Muscle layer of duodenum (tissue), 2 donors: ENCODE results near the gene C13orf42.
"Not testable (repeated sequence)": the region's sequence is repeated elsewhere in the genome, so short reads cannot be mapped to it uniquely, and the experiment has no call there.

Experiments
- H3K27ac ChIP-seq: one replicate; pipeline ENCODE4 v1.7.0; 2013; ENCODE audit warnings: mild to moderate bottlenecking, low read length
- H3K27me3 ChIP-seq: one replicate; pipeline ENCODE4 v1.7.0; 2013; ENCODE audit warnings: low read depth, mild to moderate bottlenecking, control low read depth, low read length
- H3K36me3 ChIP-seq, 2 donors: one replicate each; pipeline ENCODE4 v1.7.0; 2013; ENCODE audit warnings: low read length in 2 of 2, control low read depth in 1 of 2, mild to moderate bottlenecking in 1 of 2; ENCODE audit not compliant: insufficient read depth in 2 of 2, control insufficient read depth in 1 of 2
- H3K4me1 ChIP-seq, 2 donors: one replicate each; pipeline ENCODE4 v1.7.0; 2013; ENCODE audit warnings: low read length in 2 of 2, mild to moderate bottlenecking in 2 of 2, control low read depth in 1 of 2, moderate library complexity in 1 of 2; ENCODE audit not compliant: insufficient read depth in 2 of 2, control insufficient read depth in 1 of 2
- H3K4me3 ChIP-seq, 2 donors: one replicate each; pipeline ENCODE4 v1.7.0; 2013; ENCODE audit warnings: low read length in 2 of 2, low read depth in 1 of 2, mild to moderate bottlenecking in 1 of 2
- H3K9me3 ChIP-seq, 2 donors: one replicate each; pipeline ENCODE4 v1.7.0; 2013; ENCODE audit warnings: low read length in 2 of 2, control low read depth in 1 of 2, mild to moderate bottlenecking in 1 of 2; ENCODE audit not compliant: control insufficient read depth in 1 of 2
- donor health status: healthy.

The C13orf42 gene

GRCh38 chr13:51091839-51092238, 19.2 kb downstream of the C13orf42 start:
- no peaks in the 10 kb centered on the region for H3K4me1 ChIP-seq
- H3K36me3 ChIP-seq: no peaks in the 10 kb centered on the region
- H3K4me3 ChIP-seq: no peak overlapping the region
- no peaks in the 10 kb centered on the region for H3K9me3 ChIP-seq
- H3K27ac ChIP-seq: no peak overlapping the region
- no peaks in the 10 kb centered on the region for H3K27me3 ChIP-seq

- Histone ChIP-seq H3K36me3 (no peaks in the 10 kb centered on the region), H3K27me3 (no peaks in the 10 kb centered on the region), H3K27ac (no peak overlapping the region), H3K4me1 (no peaks in the 10 kb centered on the region), H3K9me3 (no peaks in the 10 kb centered on the region), H3K4me3 (no peak overlapping the region)
Observed at GRCh38 chr13:51083706-51084105, 27.4 kb downstream of the C13orf42 start.

- not testable (repeated sequence) for H3K27ac ChIP-seq, H3K27me3 ChIP-seq, H3K4me3 ChIP-seq, H3K4me1 ChIP-seq, H3K36me3 ChIP-seq, H3K9me3 ChIP-seq
Observed at GRCh38 chr13:51080478-51081065, 30.5 kb downstream of the C13orf42 start.

GRCh38 chr13:51071493-51071892, 39.6 kb downstream of the C13orf42 start:
- Histone ChIP-seq H3K4me1 (peaks cover 0 to 7% of the 10 kb centered on the region in 2 donors), H3K9me3 (no peaks in the 10 kb centered on the region), H3K27ac (no peak overlapping the region), H3K4me3 (no peak overlapping the region), H3K36me3 (no peaks in the 10 kb centered on the region), H3K27me3 (no peaks in the 10 kb centered on the region)

- no peak overlapping the region for H3K4me3 ChIP-seq
- H3K4me1 ChIP-seq: peaks cover 0 to 7% of the 10 kb centered on the region in 2 donors
- H3K9me3 ChIP-seq: no peaks in the 10 kb centered on the region
- H3K27me3 ChIP-seq: no peaks in the 10 kb centered on the region
- H3K36me3 ChIP-seq: no peaks in the 10 kb centered on the region
- no peak overlapping the region for H3K27ac ChIP-seq
Observed at GRCh38 chr13:51070005-51070649, 40.9 kb downstream of the C13orf42 start.

GRCh38 chr13:51068501-51068900, 42.6 kb downstream of the C13orf42 start:
- Histone ChIP-seq H3K4me1 (peaks cover 0 to 7% of the 10 kb centered on the region in 2 donors), H3K27me3 (no peaks in the 10 kb centered on the region), H3K4me3 (no peak overlapping the region), H3K36me3 (no peaks in the 10 kb centered on the region), H3K27ac (no peak overlapping the region), H3K9me3 (no peaks in the 10 kb centered on the region)

GRCh38 chr13:51067706-51068105, 43.4 kb downstream of the C13orf42 start:
- H3K4me3 ChIP-seq: no peak overlapping the region
- H3K4me1 ChIP-seq: peaks cover 0 to 7% of the 10 kb centered on the region in 2 donors
- H3K9me3 ChIP-seq: no peaks in the 10 kb centered on the region
- H3K27me3 ChIP-seq: no peaks in the 10 kb centered on the region
- H3K27ac ChIP-seq: no peak overlapping the region
- H3K36me3 ChIP-seq: no peaks in the 10 kb centered on the region

- Histone ChIP-seq H3K27me3 (no peaks in the 10 kb centered on the region), H3K4me1 (peaks cover 0 to 7% of the 10 kb centered on the region in 2 donors), H3K36me3 (no peaks in the 10 kb centered on the region), H3K9me3 (no peaks in the 10 kb centered on the region), H3K27ac (no peak overlapping the region), H3K4me3 (no peak overlapping the region)
Observed at GRCh38 chr13:51067210-51067701, 43.8 kb downstream of the C13orf42 start.

- Histone ChIP-seq H3K27me3 (no peaks in the 10 kb centered on the region), H3K27ac (no peak overlapping the region), H3K9me3 (no peaks in the 10 kb centered on the region), H3K4me1 (peaks cover 0 to 7% of the 10 kb centered on the region in 2 donors), H3K36me3 (no peaks in the 10 kb centered on the region), H3K4me3 (no peak overlapping the region)
Observed at GRCh38 chr13:51066091-51066831, 44.8 kb downstream of the C13orf42 start.

- H3K27ac ChIP-seq: no peak overlapping the region
- no peaks in the 10 kb centered on the region for H3K9me3 ChIP-seq
- H3K4me1 ChIP-seq: peaks cover 0 to 7% of the 10 kb centered on the region in 2 donors
- no peak overlapping the region for H3K4me3 ChIP-seq
- no peaks in the 10 kb centered on the region for H3K27me3 ChIP-seq
- H3K36me3 ChIP-seq: no peaks in the 10 kb centered on the region
Observed at GRCh38 chr13:51065372-51066090, 45.5 kb downstream of the C13orf42 start.

- H3K9me3 ChIP-seq: no peaks in the 10 kb centered on the region
- no peak overlapping the region for H3K27ac ChIP-seq
- no peaks in the 10 kb centered on the region for H3K27me3 ChIP-seq
- H3K4me3 ChIP-seq: no peak overlapping the region
- no peaks in the 10 kb centered on the region for H3K36me3 ChIP-seq
- H3K4me1 ChIP-seq: peaks cover 0 to 4% of the 10 kb centered on the region in 2 donors
Observed at GRCh38 chr13:51064753-51065152, 46.3 kb downstream of the C13orf42 start.
